ENCODE results near the gene C2CD3.
"Not testable (repeated sequence)": the region's sequence is repeated elsewhere in the genome, so short reads cannot be mapped to it uniquely, and the experiment has no call there.

Gene C2CD3

DNA sequence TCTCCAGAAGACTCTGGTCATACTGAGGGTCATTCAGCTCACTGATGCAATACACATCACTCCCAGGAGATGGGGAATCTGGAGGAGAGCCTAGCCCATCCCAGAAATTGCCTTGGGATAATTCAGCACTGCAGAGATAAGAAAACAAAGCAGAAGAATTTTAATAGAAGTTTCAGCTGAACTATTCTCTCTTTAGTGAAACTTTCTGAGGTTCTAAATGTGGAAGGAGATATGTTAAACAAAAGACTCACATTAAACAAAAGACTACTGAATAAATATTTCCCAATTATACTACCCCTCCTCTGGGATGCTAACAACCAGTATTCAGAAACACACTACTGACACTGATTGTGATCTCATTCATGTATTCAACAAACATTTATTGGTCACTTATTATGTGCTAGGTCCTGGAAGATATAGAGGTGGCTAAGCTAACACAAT is 47.8 kb downstream of the C2CD3 start:
- DNase-seq (ENCODE audit: low read depth in 1 of 2, low spot score in 1 of 2) = no peak

- DNase-seq (ENCODE audit: low read depth in 1 of 2, low spot score in 1 of 2) = no peak
These were observed 49.0 kb downstream of the C2CD3 start for GRCh38 chr11:74121804-74122203.

DNA sequence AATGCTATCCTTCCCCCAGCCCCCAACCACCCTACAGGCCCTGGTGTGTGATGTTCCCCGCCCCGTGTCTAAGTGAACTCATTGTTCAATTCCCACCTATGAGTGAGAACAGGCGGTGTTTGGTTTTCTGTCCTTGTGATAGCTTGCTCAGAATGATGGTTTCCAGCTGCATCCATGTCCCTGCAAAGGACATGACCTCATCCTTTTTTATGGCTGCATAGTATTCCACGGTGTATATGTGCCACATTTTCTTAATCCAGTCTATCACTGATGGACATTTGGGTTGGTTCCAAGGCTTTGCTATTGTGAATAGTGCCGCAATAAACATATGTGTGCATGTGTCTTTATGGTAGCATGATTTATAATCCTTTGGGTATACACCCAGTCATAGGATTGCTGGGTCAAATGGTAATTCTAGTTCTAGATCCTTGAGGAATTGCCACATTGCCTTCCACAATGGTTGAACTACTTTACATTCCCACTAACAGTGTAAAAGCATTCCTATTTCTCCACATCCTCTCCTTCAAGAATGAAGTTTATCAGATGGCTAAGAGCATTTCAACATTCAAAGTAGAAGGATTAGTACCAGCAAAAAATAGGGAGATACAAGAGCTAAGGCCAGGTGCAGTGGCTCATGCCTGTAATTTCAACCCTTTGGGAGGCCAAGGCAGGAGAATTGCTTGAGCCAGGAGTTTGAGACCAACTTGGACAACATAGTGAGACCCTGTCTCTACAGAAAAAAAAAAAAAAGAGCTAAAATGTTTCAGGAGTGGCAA is 50.4 kb downstream of the C2CD3 start:
- DNase-seq (ENCODE audit: low read depth in 1 of 2, low spot score in 1 of 2) = not testable (repeated sequence)

DNA sequence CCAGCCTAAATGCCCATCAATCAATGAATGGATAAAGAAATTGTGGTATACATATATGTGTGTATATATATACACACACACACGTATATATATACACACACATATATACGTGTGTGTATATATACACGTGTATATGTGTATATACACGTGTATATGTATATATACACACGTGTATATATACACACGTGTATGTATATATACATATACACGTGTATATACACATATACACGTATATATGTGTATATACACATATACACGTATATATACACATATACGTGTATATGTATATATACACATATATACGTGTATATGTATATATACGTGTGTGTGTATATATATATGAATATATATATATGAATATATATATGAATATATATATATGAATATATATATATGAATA is 54.1 kb downstream of the C2CD3 start:
- no peak for DNase-seq (ENCODE audit: low read depth in 1 of 2, low spot score in 1 of 2)

DNA sequence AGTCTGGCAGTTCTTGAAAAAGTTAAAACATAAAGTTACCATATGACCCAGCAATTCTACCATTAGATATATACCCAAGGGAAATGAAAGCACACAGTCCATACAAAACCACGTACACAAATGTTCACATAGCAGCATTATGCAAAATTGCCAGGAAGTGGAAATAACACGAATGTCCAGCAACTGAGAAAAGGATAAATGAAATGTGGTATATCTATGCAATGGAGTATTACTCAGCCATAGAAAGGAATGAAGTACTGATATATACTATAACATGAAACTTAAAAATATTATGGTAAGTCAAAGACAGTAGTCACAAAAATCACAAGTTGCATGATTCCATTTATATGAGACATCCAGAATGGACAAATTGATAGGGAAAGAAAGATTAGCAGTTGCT is 57.9 kb downstream of the C2CD3 start:
- DNase-seq (ENCODE audit: low read depth in 1 of 2, low spot score in 1 of 2) = no peak

GRCh38 chr11:74106124-74106523 is 64.7 kb downstream of the C2CD3 start:
- DNase-seq (ENCODE audit: low read depth in 1 of 2, low spot score in 1 of 2) = no peak

GRCh38 chr11:74102321-74102720 is 68.5 kb downstream of the C2CD3 start:
- no peak for DNase-seq (ENCODE audit: low read depth in 1 of 2, low spot score in 1 of 2)

- no peak for DNase-seq (ENCODE audit: low read depth in 1 of 2, low spot score in 1 of 2)
These were observed 70.1 kb downstream of the C2CD3 start for GRCh38 chr11:74100735-74101134.

- DNase-seq (ENCODE audit: low read depth in 1 of 2, low spot score in 1 of 2) = no peak
These were observed 70.6 kb downstream of the C2CD3 start for GRCh38 chr11:74100231-74100630.

DNA sequence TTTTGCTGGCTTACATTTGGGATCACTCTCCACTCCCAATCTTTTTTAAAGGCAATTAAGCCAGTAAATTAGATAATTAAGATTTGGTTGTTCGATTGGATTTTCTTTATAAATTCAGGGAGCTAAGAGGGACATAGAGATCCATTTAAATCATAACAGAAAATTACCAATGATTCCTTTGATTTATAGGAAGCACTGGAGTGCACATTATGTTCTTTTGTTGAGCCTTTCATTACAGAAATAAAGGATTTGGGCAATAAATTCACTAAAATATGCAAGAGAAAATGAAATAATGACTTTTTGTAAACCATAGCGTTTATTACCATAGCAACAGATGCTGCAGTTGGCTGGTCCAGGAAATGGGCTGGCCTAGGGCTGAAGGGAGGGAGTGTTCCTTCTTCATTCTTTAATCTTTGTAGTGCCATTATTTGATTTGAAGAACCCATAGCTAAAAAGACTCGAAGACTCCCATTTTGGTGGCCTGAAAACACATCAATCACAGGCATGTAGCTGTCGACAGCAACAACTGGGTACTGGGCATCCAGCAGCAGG is 73.0 kb downstream of the C2CD3 start:
- DNase-seq (ENCODE audit: low read depth in 1 of 2, low spot score in 1 of 2) = no peak

- no peak for DNase-seq (ENCODE audit: low read depth in 1 of 2, low spot score in 1 of 2)
These were observed 76.4 kb downstream of the C2CD3 start for GRCh38 chr11:74094393-74094792.

DNA sequence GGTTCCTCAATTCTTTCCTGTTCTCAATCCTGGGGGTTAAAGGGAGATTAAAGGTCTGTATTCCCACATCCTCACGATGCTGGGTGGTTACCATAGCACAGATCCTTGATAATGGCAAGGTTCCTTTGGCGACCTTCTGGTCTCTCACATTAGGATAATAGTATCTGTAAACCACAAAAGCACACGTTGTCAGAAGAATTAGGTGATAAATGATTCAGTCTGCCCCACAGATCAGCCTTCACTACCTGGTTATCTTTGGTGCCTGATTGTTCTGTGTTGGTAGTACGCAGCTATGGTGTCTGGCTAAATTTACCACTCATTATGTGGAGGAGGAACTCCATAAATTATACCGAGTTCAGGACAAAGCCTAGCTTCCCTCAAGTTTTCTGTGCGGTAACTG is 78.4 kb downstream of the C2CD3 start:
- DNase-seq (ENCODE audit: low read depth in 1 of 2, low spot score in 1 of 2) = no peak

- no peak for DNase-seq (ENCODE audit: low read depth in 1 of 2, low spot score in 1 of 2)
These were observed 79.3 kb downstream of the C2CD3 start for GRCh38 chr11:74091549-74091948.

GRCh38 chr11:74090701-74091100 is 80.1 kb downstream of the C2CD3 start:
- no peak for DNase-seq (ENCODE audit: low read depth in 1 of 2, low spot score in 1 of 2)

DNA sequence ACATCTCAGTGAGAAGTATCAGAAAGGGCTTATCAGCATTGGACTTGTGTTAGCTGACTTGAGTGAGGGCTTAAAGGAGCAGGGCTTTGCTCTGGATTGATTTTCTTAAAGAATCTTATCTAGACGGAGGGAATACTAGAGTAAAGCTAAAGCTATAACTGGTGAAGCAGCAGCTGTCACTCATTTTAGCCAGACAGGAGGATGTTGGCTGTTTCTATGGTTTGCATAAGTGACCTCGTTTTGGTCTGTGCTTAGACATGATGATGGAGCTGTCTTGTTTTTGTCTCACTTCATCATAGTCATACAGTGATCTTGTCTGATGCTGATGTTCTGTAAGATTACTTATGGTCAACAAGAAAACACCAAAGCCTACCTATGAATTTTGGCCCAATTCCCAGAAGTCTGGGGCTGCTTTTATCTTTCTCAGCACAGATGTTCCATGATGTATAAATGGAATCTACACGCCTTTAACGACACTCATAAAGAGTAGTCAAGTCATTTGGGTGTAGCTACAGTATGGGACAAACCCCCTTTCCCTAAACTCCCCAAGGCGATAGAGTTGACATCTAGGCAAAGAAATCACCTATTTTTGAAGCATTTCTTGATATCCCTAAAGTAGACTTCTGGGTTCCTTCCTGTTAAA is 84.4 kb downstream of the C2CD3 start:
- DNase-seq (ENCODE audit: low read depth in 1 of 2, low spot score in 1 of 2) = no peak

GRCh38 chr11:74085542-74085892 is 85.3 kb downstream of the C2CD3 start:
- DNase-seq (ENCODE audit: low read depth in 1 of 2, low spot score in 1 of 2) = no peak

- no peak for DNase-seq (ENCODE audit: low read depth in 1 of 2, low spot score in 1 of 2)
These were observed 85.8 kb downstream of the C2CD3 start for GRCh38 chr11:74084796-74085541.

DNA sequence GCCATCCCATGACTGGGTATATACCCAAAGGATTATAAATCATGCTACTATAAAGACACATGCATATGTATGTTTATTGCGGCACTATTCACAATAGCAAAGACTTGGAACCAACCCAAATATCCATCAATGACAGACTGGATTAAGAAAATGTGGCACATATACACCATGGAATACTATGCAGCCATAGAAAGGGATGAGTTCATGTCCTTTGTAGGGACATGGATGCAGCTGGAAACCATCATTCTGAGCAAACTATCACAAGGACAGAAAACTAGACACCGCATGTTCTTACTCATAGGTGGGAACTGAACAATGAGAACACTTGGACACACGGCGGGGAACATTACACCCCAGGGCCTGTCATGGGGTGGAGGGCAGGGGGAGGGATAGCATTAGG is 86.9 kb downstream of the C2CD3 start:
- not testable (repeated sequence) for DNase-seq (ENCODE audit: low read depth in 1 of 2, low spot score in 1 of 2)

DNA sequence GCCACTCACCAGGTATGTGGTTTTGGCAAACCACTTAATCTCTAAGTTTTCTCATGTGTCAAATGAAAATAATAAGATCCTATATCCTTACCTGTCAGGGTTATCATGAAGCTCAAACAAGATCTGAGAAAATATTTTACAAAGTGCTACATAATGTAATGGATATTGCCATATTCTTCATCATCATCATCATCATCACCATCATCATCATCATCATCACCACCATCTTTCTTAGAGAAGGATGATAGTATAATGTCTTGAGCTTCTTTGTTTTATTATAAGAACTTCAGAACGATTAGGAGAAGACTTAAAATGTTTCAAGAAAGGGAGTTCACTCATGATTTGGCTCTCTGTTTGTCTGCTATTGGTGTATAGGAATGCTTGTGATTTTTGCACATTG is 89.4 kb downstream of the C2CD3 start:
- no peak for DNase-seq (ENCODE audit: low read depth in 1 of 2, low spot score in 1 of 2)

GRCh38 chr11:74077193-74077592 is 93.6 kb downstream of the C2CD3 start:
- no peak for DNase-seq (ENCODE audit: low read depth in 1 of 2, low spot score in 1 of 2)

- no peak for DNase-seq (ENCODE audit: low read depth in 1 of 2, low spot score in 1 of 2)
These were observed 98.1 kb downstream of the C2CD3 start for GRCh38 chr11:74072721-74073120.

GRCh38 chr11:74072286-74072685 is 98.5 kb downstream of the C2CD3 start:
- no peak for DNase-seq (ENCODE audit: low read depth in 1 of 2, low spot score in 1 of 2)

Data from stimulated activated CD4-positive, alpha-beta T cell treated with anti-CD3 and anti-CD28 coated beads, Interleukin-15, amount 100 ng/mL, for 1 hour (primary cell).